Measurements from ENCODE around the gene SNCA.

SNCA gene

GRCh38 chr4:89722517-89722916 lies 114.4 kb downstream of the SNCA start:
- no peaks in the 10 kb centered on the region for H3K9me3 ChIP-seq (ENCODE audit: control insufficient read depth, insufficient read depth, low read depth, low read length)
- no peak overlapping the region for H3K4me3 ChIP-seq (ENCODE audit: low read depth, low read length)
- TF ChIP-seq ZNF670 (tag by site-specific recombination; IDR thresholded peaks at IDR 0.05; ENCODE audit: low read depth) (no peak), ZNF704 (tag by site-specific recombination; IDR thresholded peaks at IDR 0.05) (no peak), ZNF221 (tag by site-specific recombination; IDR thresholded peaks at IDR 0.05; ENCODE audit: borderline replicate concordance) (no peak), ZNF768 (tag by site-specific recombination; IDR thresholded peaks at IDR 0.05) (no peak), ZNF837 (tag by site-specific recombination; IDR thresholded peaks at IDR 0.05) (no peak), ZNF677 (tag by site-specific recombination; IDR thresholded peaks at IDR 0.05) (no peak), ZNF324 (tag by site-specific recombination; IDR thresholded peaks at IDR 0.05) (no peak), ZNF114 (tag by site-specific recombination; IDR thresholded peaks at IDR 0.05) (no peak), ATF2 (tag by site-specific recombination; IDR thresholded peaks at IDR 0.05; ENCODE audit: low read depth) (no peak), ZBTB6 (tag by site-specific recombination; IDR thresholded peaks at IDR 0.05) (no peak), ZBTB17 (tag by site-specific recombination; IDR thresholded peaks at IDR 0.05) (no peak), ZNF585B (tag by site-specific recombination; IDR thresholded peaks at IDR 0.05) (no peak), ZNF830 (tag by site-specific recombination; IDR thresholded peaks at IDR 0.05; ENCODE audit: low read depth) (no peak), ZNF514 (tag by site-specific recombination; IDR thresholded peaks at IDR 0.05) (no peak), ZBTB11 (tag by site-specific recombination; conservative IDR thresholded peaks at IDR 0.05; ENCODE audit: low read depth) (no peak), KLF1 (tag by site-specific recombination; IDR thresholded peaks at IDR 0.05) (no peak), ZNF391 (tag by site-specific recombination; IDR thresholded peaks at IDR 0.05; ENCODE audit: borderline replicate concordance, low read depth) (no peak), ZNF350 (tag by site-specific recombination; IDR thresholded peaks at IDR 0.05) (no peak)
- CTCF ChIA-PET = no interaction called here
- 0 out of 2 replicates have a peak, but pooled peaks cover 2% of the 10 kb centered on the region for H3K4me1 ChIP-seq (ENCODE audit: control insufficient read depth, insufficient read depth, low read length)
- POLR2A ChIA-PET = no interaction called here
- H3K36me3 ChIP-seq (ENCODE audit: control insufficient read depth in 2 of 2, insufficient read depth in 1 of 2, low read length in 2 of 2) = peaks cover 0 to 4% of the 10 kb centered on the region in 2 experiments; a peak in 1 of 3 replicates
- no peak overlapping the region for H3K27ac ChIP-seq (ENCODE audit: extremely low read depth, low read depth, low read length)

- Histone ChIP-seq H3K4me3 (ENCODE audit: low read depth, low read length) (no peak overlapping the region), H3K4me1 (ENCODE audit: control insufficient read depth, insufficient read depth, low read length) (0 out of 2 replicates have a peak, but pooled peaks cover 2% of the 10 kb centered on the region), H3K36me3 (ENCODE audit: control insufficient read depth in 2 of 2, insufficient read depth in 1 of 2, low read length in 2 of 2) (no peaks in the 10 kb centered on the region), H3K27ac (ENCODE audit: extremely low read depth, low read depth, low read length) (no peak overlapping the region), H3K9me3 (ENCODE audit: control insufficient read depth, insufficient read depth, low read depth, low read length) (no peaks in the 10 kb centered on the region)
- TF ChIP-seq ZNF558 (tag by site-specific recombination; IDR thresholded peaks at IDR 0.05) = no peak
- TF ChIP-seq ELK4 (IDR thresholded peaks at IDR 0.05; ENCODE audit: borderline replicate concordance, low read depth, low read length) = no peak
- TF ChIP-seq ZNF426 (tag by site-specific recombination; IDR thresholded peaks at IDR 0.05) = no peak
- no peak for TF ChIP-seq ZNF521 (tag by site-specific recombination; IDR thresholded peaks at IDR 0.05)
- TF ChIP-seq PRDM1 (tag by site-specific recombination; IDR thresholded peaks at IDR 0.05) = no peak
- no peak for TF ChIP-seq GLI2 (tag by site-specific recombination; IDR thresholded peaks at IDR 0.05; ENCODE audit: borderline replicate concordance, low read depth)
- no peak for TF ChIP-seq ZNF311 (tag by site-specific recombination; IDR thresholded peaks at IDR 0.05; ENCODE audit: borderline replicate concordance)
- TF ChIP-seq ZNF561 (tag by site-specific recombination; IDR thresholded peaks at IDR 0.05; ENCODE audit: borderline replicate concordance) = no peak
- TF ChIP-seq MEIS1 (CRISPR knock-in tag; IDR thresholded peaks at IDR 0.05; ENCODE audit: borderline replicate concordance) = no peak
- no peak for TF ChIP-seq ZNF501 (tag by site-specific recombination; IDR thresholded peaks at IDR 0.05)
- ChIA-PET CTCF (no interaction called here), POLR2A (no interaction called here)
These were observed 116.0 kb downstream of the SNCA start for GRCh38 chr4:89720981-89721380.

Data from HEK293 (cell line).